ENCODE measurements around the gene RPL26.

RPL26 gene

DNA sequence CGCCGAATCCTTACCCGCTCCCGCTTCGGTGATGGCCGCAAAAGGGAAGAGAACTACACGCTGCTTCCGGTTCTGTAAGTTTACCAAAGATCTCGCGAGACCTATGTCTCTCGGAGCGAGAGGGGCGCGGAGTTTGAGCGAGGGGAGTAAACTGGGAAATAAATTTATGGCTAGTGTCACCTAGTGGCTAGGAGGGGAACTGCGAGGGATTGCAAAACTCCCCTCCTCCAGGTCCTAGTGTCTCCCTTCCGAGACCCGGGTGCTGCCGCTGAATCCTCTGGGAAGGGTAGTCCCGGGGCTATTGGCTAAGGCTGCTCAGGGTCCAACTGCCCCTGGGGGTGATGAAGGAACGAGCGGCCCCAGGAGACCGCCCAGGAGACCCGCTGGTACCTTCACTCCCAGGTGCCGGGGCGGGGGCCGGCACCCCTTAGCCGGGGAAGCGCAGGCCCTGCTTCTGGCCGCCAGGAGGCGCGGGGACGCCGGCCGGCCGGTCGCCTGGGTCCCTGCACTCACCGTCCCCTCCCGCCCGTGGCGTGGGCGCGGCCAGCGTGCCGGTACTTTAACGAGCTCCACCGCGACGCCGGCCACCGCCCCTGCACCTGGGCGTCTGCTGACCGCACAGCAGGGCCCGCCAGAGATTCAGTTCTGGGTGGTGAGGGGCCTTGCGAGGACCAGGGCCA is at the start of gene RPL26:
Gene RPL26 (minus strand): TSS at position 51 of the 680 bp plus-strand sequence. CDS start 883 bp downstream, outside the sequence.
- Histone ChIP-seq H3K79me2 (ENCODE audit: control insufficient read depth, low read length) (peaks cover 64% of the 10 kb centered on the region), H3F3A (ENCODE audit: control insufficient read depth, insufficient read depth) (peaks cover 44% of the 10 kb centered on the region), H3K4me2 (ENCODE audit: low read length) (peak within 1 kb of the TSS; percentile 75), H3K9me2 (replicated peaks; ENCODE audit: control insufficient read depth, low read length) (no peaks in the 10 kb centered on the region), H3K9me3 (ENCODE audit: control insufficient read depth, insufficient read depth, low read length) (no peaks in the 10 kb centered on the region), H3K27ac (ENCODE audit: low read depth, low read length) (peak within 1 kb of the TSS; percentile 65), H3K27me3 (ENCODE audit: control insufficient read depth, low read length) (no peaks in the 10 kb centered on the region), H4K20me1 (ENCODE audit: control insufficient read depth, insufficient read depth, low read depth, low read length) (peaks cover 28% of the 10 kb centered on the region; the same call in 1 of the 2 replicates), H3K4me3 (ENCODE audit: low read length) (peak within 1 kb of the TSS; percentile 78), H3K36me3 (ENCODE audit: control insufficient read depth, low read length) (peaks cover 46% of the 10 kb centered on the region), H3K4me1 (ENCODE audit: control insufficient read depth, low read length) (peaks cover 48% of the 10 kb centered on the region)
- TF ChIP-seq, protein P1, sequence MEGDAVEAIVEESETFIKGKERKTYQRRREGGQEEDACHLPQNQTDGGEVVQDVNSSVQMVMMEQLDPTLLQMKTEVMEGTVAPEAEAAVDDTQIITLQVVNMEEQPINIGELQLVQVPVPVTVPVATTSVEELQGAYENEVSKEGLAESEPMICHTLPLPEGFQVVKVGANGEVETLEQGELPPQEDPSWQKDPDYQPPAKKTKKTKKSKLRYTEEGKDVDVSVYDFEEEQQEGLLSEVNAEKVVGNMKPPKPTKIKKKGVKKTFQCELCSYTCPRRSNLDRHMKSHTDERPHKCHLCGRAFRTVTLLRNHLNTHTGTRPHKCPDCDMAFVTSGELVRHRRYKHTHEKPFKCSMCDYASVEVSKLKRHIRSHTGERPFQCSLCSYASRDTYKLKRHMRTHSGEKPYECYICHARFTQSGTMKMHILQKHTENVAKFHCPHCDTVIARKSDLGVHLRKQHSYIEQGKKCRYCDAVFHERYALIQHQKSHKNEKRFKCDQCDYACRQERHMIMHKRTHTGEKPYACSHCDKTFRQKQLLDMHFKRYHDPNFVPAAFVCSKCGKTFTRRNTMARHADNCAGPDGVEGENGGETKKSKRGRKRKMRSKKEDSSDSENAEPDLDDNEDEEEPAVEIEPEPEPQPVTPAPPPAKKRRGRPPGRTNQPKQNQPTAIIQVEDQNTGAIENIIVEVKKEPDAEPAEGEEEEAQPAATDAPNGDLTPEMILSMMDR (IDR thresholded peaks at IDR 0.05; ENCODE audit: low read depth, low read length, poor library complexity, severe bottlenecking), result peak; percentile 100
- TF ChIP-seq EZH2phosphoT487 (IDR thresholded peaks at IDR 0.05; ENCODE audit: borderline replicate concordance, low read length), result no peak

DNA sequence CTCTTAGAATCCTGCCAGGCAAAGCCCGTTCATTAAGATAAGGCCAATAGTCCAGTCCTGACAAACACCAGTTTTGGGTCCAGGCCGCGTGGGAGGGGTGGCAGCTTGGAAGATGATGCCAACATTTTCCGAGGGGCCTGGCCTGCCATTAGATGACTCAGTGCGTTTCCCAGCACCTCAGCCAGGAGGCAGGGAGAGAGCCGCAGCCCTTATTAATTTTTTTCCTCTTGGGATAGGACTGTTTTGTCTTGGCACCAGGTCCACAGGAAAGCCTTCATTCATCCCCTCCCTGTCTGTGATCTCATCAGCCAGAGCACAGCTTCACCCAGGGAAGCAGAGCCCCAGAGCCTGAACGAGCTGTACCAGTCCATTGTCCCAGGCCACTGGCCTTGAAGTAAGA is 48.0 kb upstream of the RPL26 start:
- Histone ChIP-seq H3K27me3 (ENCODE audit: control insufficient read depth, low read length) (no peaks in the 10 kb centered on the region), H3F3A (ENCODE audit: control insufficient read depth, insufficient read depth) (no peaks in the 10 kb centered on the region), H3K4me2 (ENCODE audit: low read length) (no peak overlapping the region), H3K9me2 (replicated peaks; ENCODE audit: control insufficient read depth, low read length) (no peaks in the 10 kb centered on the region), H3K9me3 (ENCODE audit: control insufficient read depth, insufficient read depth, low read length) (no peaks in the 10 kb centered on the region), H3K4me3 (ENCODE audit: low read length) (no peak overlapping the region), H4K20me1 (ENCODE audit: control insufficient read depth, insufficient read depth, low read depth, low read length) (no peaks in the 10 kb centered on the region), H3K79me2 (ENCODE audit: control insufficient read depth, low read length) (peaks cover 1% of the 10 kb centered on the region), H3K27ac (ENCODE audit: low read depth, low read length) (no peak overlapping the region), H3K4me1 (ENCODE audit: control insufficient read depth, low read length) (peaks cover 5% of the 10 kb centered on the region), H3K36me3 (ENCODE audit: control insufficient read depth, low read length) (peaks cover 1% of the 10 kb centered on the region; the same call in 1 of the 2 replicates)
- TF ChIP-seq EZH2phosphoT487 (IDR thresholded peaks at IDR 0.05; ENCODE audit: borderline replicate concordance, low read length), result no peak
- TF ChIP-seq, protein P1 (IDR thresholded peaks at IDR 0.05; ENCODE audit: low read depth, low read length, poor library complexity, severe bottlenecking), result no peak

DNA sequence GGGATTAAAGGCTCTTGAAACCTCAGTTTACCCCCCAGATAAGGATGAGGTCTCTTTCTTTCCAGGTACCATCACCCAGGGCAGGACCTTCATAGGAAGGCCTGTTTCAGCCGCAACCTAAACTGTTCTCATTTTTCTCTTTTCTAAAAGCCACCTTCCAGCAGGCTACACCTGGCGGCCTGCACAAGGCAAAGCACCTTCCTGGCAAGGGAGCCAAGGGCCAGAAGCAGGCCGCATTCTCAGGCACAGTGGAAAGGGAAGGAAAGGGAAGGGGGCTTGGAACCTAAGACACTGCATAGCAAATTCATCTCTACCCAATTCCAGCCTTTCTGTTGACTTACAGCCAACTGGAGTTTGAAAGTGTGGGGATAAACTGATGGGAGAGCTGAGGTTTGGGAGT is 43.8 kb upstream of the RPL26 start:
- H3K36me3 ChIP-seq (ENCODE audit: control insufficient read depth, low read length), result no peaks in the 10 kb centered on the region

More for the DNA sequence above, 43.8 kb upstream of the RPL26 start:
- TF ChIP-seq, protein P1 (IDR thresholded peaks at IDR 0.05; ENCODE audit: low read depth, low read length, poor library complexity, severe bottlenecking), result no peak
- TF ChIP-seq EZH2phosphoT487 (IDR thresholded peaks at IDR 0.05; ENCODE audit: borderline replicate concordance, low read length), result no peak
- Histone ChIP-seq H3K4me2 (ENCODE audit: low read length) (no peak overlapping the region), H3K4me1 (ENCODE audit: control insufficient read depth, low read length) (no peaks in the 10 kb centered on the region), H3K27me3 (ENCODE audit: control insufficient read depth, low read length) (peaks cover 4% of the 10 kb centered on the region), H3K79me2 (ENCODE audit: control insufficient read depth, low read length) (no peaks in the 10 kb centered on the region), H4K20me1 (ENCODE audit: control insufficient read depth, insufficient read depth, low read depth, low read length) (no peaks in the 10 kb centered on the region), H3K27ac (ENCODE audit: low read depth, low read length) (no peak overlapping the region), H3F3A (ENCODE audit: control insufficient read depth, insufficient read depth) (no peaks in the 10 kb centered on the region), H3K9me3 (ENCODE audit: control insufficient read depth, insufficient read depth, low read length) (no peaks in the 10 kb centered on the region), H3K4me3 (ENCODE audit: low read length) (no peak overlapping the region), H3K9me2 (replicated peaks; ENCODE audit: control insufficient read depth, low read length) (no peaks in the 10 kb centered on the region)
